Activated naive CD4-positive, alpha-beta T cell treated with Interleukin-2 at 50 U/mL for 16 hours (primary cell): Measurements from ENCODE around the gene CFAP251.
A peak's percentile ranks its signal among the peaks of the same experiment; 100 is the strongest.
"Not testable (repeated sequence)": the region's sequence is repeated elsewhere in the genome, so short reads cannot be mapped to it uniquely, and the experiment has no call there.

Source experiments
- DNase-seq: peaks from one replicate; pipeline ENCODE4 v3.0.0-alpha.2; 2020

The CFAP251 gene

GRCh38 chr12:121976950-121977349 is 58.6 kb downstream of the CFAP251 start:
- no peak for DNase-seq

- no peak for DNase-seq
These were observed 61.9 kb downstream of the CFAP251 start for GRCh38 chr12:121980191-121980891.

- no peak for DNase-seq
These were observed 62.5 kb downstream of the CFAP251 start for GRCh38 chr12:121980892-121981272.

- no peak for DNase-seq
These were observed 63.1 kb downstream of the CFAP251 start for GRCh38 chr12:121981456-121981855.

- no peak for DNase-seq
These were observed 64.6 kb downstream of the CFAP251 start for GRCh38 chr12:121982950-121983349.

GRCh38 chr12:121983536-121984210 is 65.3 kb downstream of the CFAP251 start:
- no peak for DNase-seq

DNA sequence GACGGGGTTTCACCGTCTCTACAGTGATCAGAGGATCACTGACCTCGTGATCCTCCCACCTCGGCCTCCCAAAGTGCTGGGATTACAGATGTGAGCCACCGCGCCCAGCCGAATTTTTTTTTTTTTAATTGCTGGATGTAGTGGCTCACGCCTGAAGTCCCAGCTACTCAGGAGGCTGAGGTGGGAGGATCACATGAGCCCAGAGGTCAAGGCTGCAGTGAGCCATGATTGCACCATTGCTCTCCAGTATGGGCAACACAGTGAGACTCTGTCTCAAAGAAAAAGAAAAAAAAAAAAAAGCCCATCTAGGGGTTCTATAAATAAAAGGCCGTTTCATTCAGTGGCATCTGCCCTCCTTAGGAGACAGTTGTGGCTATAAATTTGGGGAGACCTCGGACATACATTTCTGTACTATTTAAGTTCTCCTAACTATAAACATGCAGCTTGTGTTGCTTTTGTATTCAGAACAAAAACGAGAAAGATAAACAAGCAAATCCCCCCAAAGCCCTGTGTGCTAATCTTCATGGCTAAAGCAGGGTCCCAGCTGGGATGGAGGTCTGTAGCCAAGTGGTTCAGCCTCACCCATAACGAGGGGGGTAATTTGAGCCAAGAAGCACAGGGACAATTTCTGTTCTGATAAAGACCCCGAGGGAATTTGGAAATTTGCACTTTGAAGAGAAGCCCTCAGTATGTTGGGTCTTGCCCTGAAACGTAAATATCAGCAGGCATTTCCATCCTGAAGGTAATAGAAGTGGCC is 68.3 kb downstream of the CFAP251 start:
- DNase-seq: no peak

DNA sequence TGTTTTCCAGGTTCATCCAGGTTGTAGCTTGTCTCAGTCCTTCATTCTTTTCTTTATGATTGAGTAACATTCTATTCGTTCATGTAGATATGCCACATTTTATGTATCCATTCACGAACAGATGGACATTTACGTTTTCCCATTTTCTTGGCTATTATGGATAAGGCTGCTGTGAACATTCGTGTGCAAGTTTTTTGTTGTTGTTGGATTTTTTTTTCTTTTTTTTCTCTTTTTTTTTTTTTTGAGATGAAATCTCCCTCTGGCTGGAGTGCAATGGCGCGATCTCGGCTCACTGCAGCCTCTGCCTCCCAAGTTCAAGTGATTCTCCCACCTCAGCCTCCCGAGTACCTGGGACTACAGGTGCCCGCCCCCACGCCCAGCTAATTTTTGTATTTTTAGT is 70.1 kb downstream of the CFAP251 start:
- not testable (repeated sequence) for DNase-seq

DNA sequence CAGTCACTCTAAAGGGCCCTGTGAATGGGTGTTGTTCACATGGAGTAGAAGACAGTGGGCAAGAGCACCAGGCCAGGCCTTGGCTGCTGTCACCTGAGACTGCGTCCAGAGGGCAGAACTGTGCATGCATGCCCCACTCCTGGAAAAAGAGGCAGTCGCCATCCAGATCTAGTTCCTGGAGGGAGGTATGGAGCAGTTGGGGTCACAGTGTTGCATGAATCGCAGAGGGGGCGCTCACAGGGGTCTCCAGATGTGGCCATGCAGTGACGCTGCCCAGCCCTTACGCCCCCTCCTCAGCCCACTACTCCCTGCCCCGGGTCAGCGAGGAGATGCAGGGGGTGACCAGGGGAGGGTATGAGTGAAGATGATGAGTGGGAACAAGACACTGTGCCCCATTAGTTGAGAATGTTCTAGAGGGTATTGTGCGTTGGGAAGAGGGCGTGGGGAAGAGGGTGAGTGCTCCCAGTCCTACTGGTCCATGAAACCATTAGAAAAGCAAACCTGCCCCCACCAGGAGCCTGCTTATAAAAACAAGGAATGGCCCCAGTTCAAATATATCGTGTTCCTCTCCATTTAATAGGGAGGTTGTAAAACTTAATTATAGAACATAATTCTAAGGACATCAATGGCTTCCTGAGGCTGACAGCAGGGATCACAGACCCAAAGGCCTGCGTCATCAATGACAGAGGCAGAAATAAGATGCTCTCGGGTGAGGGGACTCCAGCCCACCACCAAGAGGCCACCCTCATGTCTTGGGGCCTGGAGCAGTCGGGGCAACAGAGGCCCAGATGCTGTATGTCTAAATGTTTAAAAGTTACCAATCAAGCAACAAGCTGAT is 71.1 kb downstream of the CFAP251 start:
- DNase-seq: no peak

GRCh38 chr12:121990114-121990647 is 71.8 kb downstream of the CFAP251 start:
- no peak for DNase-seq

DNA sequence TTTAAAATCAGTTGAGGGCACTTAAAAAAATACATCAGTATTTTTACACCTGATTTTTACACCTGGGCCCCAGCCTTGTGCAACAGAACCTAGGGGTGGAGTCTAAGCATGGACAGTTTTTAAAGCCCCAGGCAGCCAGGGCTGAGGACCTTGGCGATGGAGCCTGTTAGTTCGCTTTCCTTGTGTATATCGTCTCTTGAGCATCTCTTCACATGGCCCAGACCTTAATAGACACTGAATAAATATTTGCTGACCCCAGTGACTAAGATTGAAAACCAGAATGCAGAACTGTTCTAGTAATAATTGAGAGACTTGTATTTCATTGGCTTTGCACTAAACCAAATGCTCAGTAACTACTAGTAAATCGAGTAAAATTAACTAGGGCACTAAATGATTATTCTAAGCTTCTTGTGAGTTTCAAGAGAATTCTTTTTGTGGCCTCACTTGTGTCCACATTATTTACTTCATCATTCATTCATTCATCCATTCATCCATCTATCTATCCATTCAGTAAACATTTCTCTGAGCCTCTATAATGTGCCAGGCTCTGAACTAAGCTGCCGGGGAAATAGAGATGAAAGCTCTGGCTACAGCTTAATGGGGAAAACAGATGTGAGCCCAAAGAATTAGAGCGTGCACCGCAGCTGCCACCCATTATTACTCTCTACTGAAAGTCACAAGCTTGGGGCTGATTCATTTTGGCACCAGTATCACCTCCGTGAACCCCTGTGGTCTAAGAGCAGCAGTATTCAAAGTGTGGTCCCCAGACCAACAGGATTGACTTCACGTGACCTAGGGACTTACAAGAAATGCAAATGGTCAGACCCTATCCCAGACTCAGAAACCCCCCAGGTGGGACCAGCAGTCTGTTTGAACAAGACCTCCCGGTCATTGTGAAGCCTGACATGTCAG is 72.6 kb downstream of the CFAP251 start:
- peak; percentile 32 for DNase-seq

DNA sequence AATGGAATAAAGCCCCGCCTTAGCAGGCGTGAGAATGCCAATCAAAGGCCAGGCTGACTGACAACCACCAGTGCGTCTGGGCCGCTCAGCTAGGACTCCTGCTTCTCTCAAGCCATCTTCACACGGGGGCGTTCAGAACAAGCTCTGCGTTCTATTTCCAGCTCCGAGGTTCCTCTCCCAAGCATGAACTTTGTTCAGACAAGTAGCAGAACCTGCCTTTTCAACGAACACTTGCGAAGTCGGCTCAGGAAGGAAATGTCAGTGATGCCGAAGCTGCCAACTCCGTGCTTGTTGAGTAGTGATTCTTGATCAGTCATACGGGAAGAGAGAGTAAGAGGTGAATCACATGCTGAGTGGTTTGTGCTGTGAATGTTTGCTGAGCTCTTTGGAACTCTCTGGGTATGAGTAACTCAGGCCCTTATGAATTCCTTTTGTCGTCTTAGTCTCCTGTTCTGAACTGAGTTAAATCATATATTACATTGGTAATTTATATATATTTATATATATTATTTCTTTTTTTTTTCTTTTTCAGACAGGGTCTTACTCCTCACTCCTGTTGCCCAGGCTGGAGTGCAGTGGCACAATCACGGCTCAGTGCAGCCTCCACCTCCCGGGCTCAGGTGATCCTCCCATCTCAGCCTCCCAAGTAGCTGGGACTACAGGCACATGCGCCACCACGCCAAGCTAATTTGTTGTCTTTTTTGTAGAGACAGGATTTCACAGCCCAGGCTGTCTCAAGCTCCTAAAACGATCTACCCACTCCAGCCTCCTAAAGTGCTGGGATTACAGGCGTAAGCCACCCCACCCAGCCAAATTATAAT is 73.9 kb downstream of the CFAP251 start:
- peak; percentile 67 for DNase-seq

DNA sequence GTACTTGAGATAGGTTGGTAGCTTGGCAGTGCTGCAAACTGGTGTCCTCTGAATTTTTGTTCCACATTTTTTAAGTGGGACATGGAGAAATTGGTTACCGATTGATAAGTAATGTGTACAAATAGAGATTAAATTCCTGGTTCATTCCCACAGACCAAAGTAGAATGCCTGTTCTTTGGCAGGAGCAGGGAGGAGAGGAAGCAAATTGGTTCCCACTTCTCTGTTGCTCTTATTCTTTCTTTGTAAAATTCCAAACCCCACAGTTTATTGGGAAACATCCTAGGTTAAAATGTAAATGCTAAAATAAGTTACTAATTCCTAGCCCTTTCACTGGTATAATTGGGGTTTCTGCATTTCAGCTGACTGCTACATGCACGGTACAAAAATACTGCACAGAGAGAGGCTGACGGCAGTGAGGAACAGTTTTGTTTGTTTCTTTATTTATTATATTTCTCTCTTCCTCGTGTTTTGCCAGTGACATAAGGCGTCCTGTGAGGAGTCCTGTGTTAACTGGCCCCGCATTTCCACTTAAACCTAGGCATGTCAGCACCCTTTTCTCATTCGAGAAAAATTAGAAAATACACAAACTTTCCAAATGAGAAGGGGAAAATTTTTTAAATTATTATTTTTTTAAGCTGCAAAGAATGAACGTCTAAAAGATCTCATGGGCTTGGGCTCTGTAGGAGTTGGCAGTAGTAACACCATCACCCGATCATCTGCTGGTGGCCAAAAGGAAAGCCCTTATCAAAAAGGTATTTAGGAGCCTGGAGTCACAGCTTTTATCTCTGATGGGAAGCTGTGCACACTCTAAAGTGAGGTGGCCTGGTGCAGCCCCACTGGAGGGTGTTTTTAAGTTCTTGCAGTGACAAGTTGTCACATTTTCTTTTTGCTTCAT is 77.9 kb downstream of the CFAP251 start:
- DNase-seq: no peak

- no peak for DNase-seq
These were observed 78.7 kb downstream of the CFAP251 start for GRCh38 chr12:121996945-121997612.

GRCh38 chr12:122001466-122002209 is 83.2 kb downstream of the CFAP251 start:
- DNase-seq: no peak

- no peak for DNase-seq
These were observed 85.5 kb downstream of the CFAP251 start for GRCh38 chr12:122003651-122004611.

DNA sequence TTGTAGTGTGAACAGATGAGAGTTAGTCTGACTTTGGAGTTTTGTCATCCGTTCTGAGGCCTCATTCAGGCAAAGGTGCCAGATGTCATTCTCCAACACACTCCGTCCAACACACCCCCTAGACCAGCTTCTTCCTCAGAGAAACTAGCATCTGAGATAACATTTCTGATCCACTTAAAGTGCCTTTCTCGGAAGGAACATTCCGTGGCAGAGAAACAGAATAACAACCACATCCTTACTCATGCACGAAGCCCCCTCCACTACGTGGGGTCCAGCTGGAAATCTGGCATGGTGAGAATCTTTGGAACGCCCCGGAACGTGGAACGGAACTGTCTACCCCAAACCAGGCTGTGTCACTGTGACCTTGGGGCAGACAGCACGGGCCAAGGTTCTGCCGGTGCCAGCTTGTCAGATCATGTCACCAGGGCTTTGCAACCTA is 86.3 kb downstream of the CFAP251 start:
- no peak for DNase-seq
